A549 (cell line): ENCODE data around the gene RPS6KA4. TPM values are rescaled to one million over a fixed set of nuclear protein-coding genes. Genes with fewer than 3 reads are reported as not detected.
A peak's percentile ranks its signal among the peaks of the same experiment; 100 is the strongest.

Experiments used
- ATAC-seq, 2 experiments: fragments of 200-7000 bp in 1 of 2; fragments of >200 bp in 1 of 2; cut with Nextera tagmentation in 1 of 2; cut with Tn5 transposase in 1 of 2; 3 replicates each; pipeline versions ENCODE4 v1.8.0 to v1.9.1; 2018 to 2020; ENCODE audit warnings: mild to moderate bottlenecking in 1 of 2, moderate library complexity in 1 of 2
- CTCF ChIA-PET: fragments of 300-600 bp; sonication (Branson Sonifier 250); formaldehyde crosslinking; extraction: SDS; loops from one replicate; lab custom pipeline; 2021; ENCODE audit warnings: antibody characterized with exemption, inconsistent platforms; lab: Yijun Ruan, JAX
- POLR2A ChIA-PET: fragments of 350-600 bp; formaldehyde crosslinking; extraction: SDS; loops from one replicate; lab custom pipeline; 2021; ENCODE audit warnings: antibody characterized with exemption, inconsistent platforms; lab: Yijun Ruan, JAX
- DNase-seq, 2 experiments: peaks; one replicate each; pipeline versions ENCODE4 v3.0.0 to v3.0.0-alpha.2; 2011 to 2016; ENCODE audit warnings: low read depth in 1 of 2, low spot score in 1 of 2
- FAIRE-seq: peaks from 2 replicates; lab custom pipeline; 2011; peaks lifted over from hg19 to GRCh38; lab: Jason Lieb, UNC
- H3K27ac ChIP-seq, 2 experiments: fragments of >200 bp; sonication (Bioruptor Twin); formaldehyde crosslinking; 3 replicates each; pipeline ENCODE4 v1.5.1; 2016 to 2017
- H3K4me1 ChIP-seq: fragments of >200 bp; sonication (Bioruptor Twin); formaldehyde crosslinking; 3 replicates; pipeline ENCODE4 v1.6.1; 2016
- H3K4me2 ChIP-seq: fragments of >200 bp; sonication (Bioruptor Twin); formaldehyde crosslinking; 3 replicates; pipeline ENCODE4 v1.6.1; 2016
- H3K4me3 ChIP-seq: fragments of >200 bp; sonication (Bioruptor Twin); formaldehyde crosslinking; 3 replicates; pipeline ENCODE4 v1.5.1; 2016
- H3K9me3 ChIP-seq: fragments of >200 bp; sonication (Bioruptor Twin); formaldehyde crosslinking; 3 replicates; pipeline ENCODE4 v1.6.1; 2016
- CTCF ChIP-seq: fragments of >200 bp; sonication (Bioruptor Twin); formaldehyde crosslinking; IDR thresholded peaks from 3 replicates; pipeline ENCODE4 v1.5.1; 2016
- ELK1 ChIP-seq: fragments of 150-350 bp; IDR thresholded peaks from 2 replicates; pipeline ENCODE4 v1.6.1; 2014; ENCODE audit warnings: low read depth, mild to moderate bottlenecking, low read length
- ESRRA ChIP-seq: fragments of 150-350 bp; IDR thresholded peaks from 2 replicates; pipeline ENCODE4 v1.6.1; 2014; ENCODE audit warnings: mild to moderate bottlenecking, low read length, borderline replicate concordance
- HOXB13 ChIP-seq: fragments of 250-450 bp; sonication (Bioruptor Pico); IDR thresholded peaks from 2 replicates; pipeline ENCODE4 v1.5.0; 2020; ENCODE audit warnings: low read depth, mild to moderate bottlenecking, moderate library complexity
- KDM5A ChIP-seq: fragments of 200-600 bp; sonication (generic); IDR thresholded peaks from 2 replicates; pipeline ENCODE4 v1.6.1; 2016; ENCODE audit warnings: antibody characterized with exemption, mild to moderate bottlenecking
- MAZ ChIP-seq: fragments of 150-350 bp; IDR thresholded peaks from 2 replicates; pipeline ENCODE4 v1.6.1; 2014; ENCODE audit warnings: antibody characterized with exemption, low read depth, low read length, borderline replicate concordance
- MYC ChIP-seq: IDR thresholded peaks from 2 replicates; pipeline ENCODE4 v1.6.1; 2012; ENCODE audit warnings: mild to moderate bottlenecking, inconsistent platforms, low read length, improper control_type of control experiment, borderline replicate concordance
- RAD21 ChIP-seq, 2 experiments: fragments of >200 bp in 1 of 2; sonication (Bioruptor Twin) in 1 of 2; formaldehyde crosslinking in 1 of 2; IDR thresholded peaks in 1 of 2; conservative IDR thresholded peaks in 1 of 2; 2 replicates in 1 of 2; 3 replicates in 1 of 2; pipeline ENCODE4 v1.6.1; 2012 to 2018; ENCODE audit warnings: inconsistent platforms in 1 of 2
- RCOR1 ChIP-seq: fragments of 150-350 bp; IDR thresholded peaks from 2 replicates; pipeline ENCODE4 v1.6.1; 2014; ENCODE audit warnings: antibody characterized with exemption, low read length, low read depth
- REST ChIP-seq: fragments of 200-600 bp; sonication (generic); IDR thresholded peaks from 2 replicates; pipeline ENCODE4 v1.6.1; 2016; ENCODE audit warnings: antibody characterized with exemption, mild to moderate bottlenecking, moderate library complexity
- SMC3 ChIP-seq: fragments of >200 bp; sonication (Bioruptor Twin); formaldehyde crosslinking; IDR thresholded peaks from 3 replicates; pipeline ENCODE4 v1.6.1; 2018; ENCODE audit warnings: inconsistent platforms
- SREBF2 ChIP-seq: fragments of 450-650 bp; IDR thresholded peaks from 2 replicates; pipeline ENCODE4 v1.6.1; 2014; ENCODE audit warnings: mild to moderate bottlenecking, moderate library complexity
- ZC3H11A ChIP-seq: fragments of 450-650 bp; IDR thresholded peaks from 2 replicates; pipeline ENCODE4 v1.6.1; 2014; ENCODE audit warnings: antibody characterized with exemption, mild to moderate bottlenecking
- ZSCAN20 ChIP-seq: fragments of 250-450 bp; sonication (Bioruptor Pico); IDR thresholded peaks from 2 replicates; pipeline ENCODE4 v1.8.0; 2022; ENCODE audit warnings: mild to moderate bottlenecking, moderate library complexity
- WGBS: methylation state at CpG from one replicate; pipeline ENCODE4 v1.1.6; 2017; ENCODE audit errors: missing lambda C conversion rate; 5-methylcytosine and 5-hydroxymethylcytosine counted together
- polyA plus RNA-seq, 4 experiments: library from polyadenylated mRNA; depleted of rRNA in 3 of 4; stranded (reverse); fragments of >200 nt; fragmentation: RNase III in 1 of 4; extraction: RNeasy Plus Mini Kit Qiagen cat#74134 plus additional on column Dnase treatment in 1 of 4; gene quantifications; 2 replicates in 3 of 4; 3 replicates in 1 of 4; pipeline ENCODE4 v1.2.3, GENCODE V29; 2011 to 2017

RPS6KA4 gene
- polyA plus RNA-seq, 2 of the 4 experiments (the other 2 are of a cell fraction) = 21.4 to 35.9 TPM

GRCh38 chr11:64356498-64357411, 2.2 kb upstream of the RPS6KA4 start:
- Histone ChIP-seq H3K4me1 (peaks cover 50% of the 10 kb centered on the region), H3K4me2 (peak overlapping the region; percentile 87; the same call in 1 of the 3 replicates), H3K27ac (peak overlapping the region; percentile 61 to 98)
- POLR2A ChIA-PET = interaction anchor here (0.6 to 4.6 kb wide), 4 partner anchors 14 to 52 kb away, joined by 3 to 50 read pairs (median 6); partner anchors contain the start of genes ESRRA, PRDX5 and TRMT112
- 65% methylated on average over 18 of the region's 25 CpGs for WGBS
- DNase-seq = peak; percentile 84 to 88
- TF ChIP-seq CTCF (peak; percentile 54), RCOR1 (no peak), RAD21 (conservative IDR thresholded peaks at IDR 0.05 in 1 of 2, IDR thresholded peaks at IDR 0.05 in 1 of 2) (peak; percentile 38 to 69; a peak in 4 of 5 replicates), ZSCAN20 (CRISPR knock-in tag) (no peak), MAZ (0 out of 2 replicates have a peak, but pooled peaks have one; percentile 65), ELK1 (no peak), REST (no peak), SMC3 (peak; percentile 27; the same call in 2 of the 3 replicates), SREBF2 (no peak), MYC (no peak), KDM5A (no peak), ESRRA (no peak)
- TF ChIP-seq, all 56 proteins: peak for 4
- H3K4me3 ChIP-seq = no peak overlapping the region
- CTCF ChIA-PET = interaction anchor here (1.0 to 33.9 kb wide), 20 partner anchors 9 to 295 kb away, joined by 3 to 996 read pairs (median 4); partner anchors contain the start of genes CATSPERZ, CCDC88B, ESRRA and PLCB3
- FAIRE-seq (no peak), ATAC-seq (peak in 1 of 2 experiments; percentile 61; a peak in 3 of 6 replicates)
- H3K9me3 ChIP-seq = no peaks in the 10 kb centered on the region

- CTCF ChIA-PET = interaction anchor here (1.0 to 33.9 kb wide), 14 partner anchors 8 to 294 kb away, joined by 3 to 996 read pairs (median 5); partner anchors contain the start of genes CATSPERZ, CCDC88B, ESRRA and PRDX5
- WGBS = 65% methylated on average over 5 of the region's 6 CpGs
- Histone ChIP-seq H3K4me2 (peak overlapping the region; percentile 87), H3K27ac (peak overlapping the region; percentile 61 to 98), H3K9me3 (no peaks in the 10 kb centered on the region), H3K4me1 (peaks cover 50% of the 10 kb centered on the region), H3K4me3 (no peak overlapping the region)
- DNase-seq (no peak), FAIRE-seq (no peak), ATAC-seq (no peak)
- POLR2A ChIA-PET = interaction anchor here (0.5 to 4.6 kb wide), 3 partner anchors 15 to 56 kb away, joined by 3 to 50 read pairs (median 7); partner anchors contain the start of genes PRDX5 and TRMT112
- TF ChIP-seq HOXB13 (CRISPR knock-in tag) (no peak), ZC3H11A (no peak)
Observed at GRCh38 chr11:64357446-64357845, 1.5 kb upstream of the RPS6KA4 start.
